Vagina (tissue), 2 donors: ENCODE data around the gene RFTN1.

ENCODE experiments used
- CTCF ChIP-seq, 3 experiments: fragments of 450-650 bp in 2 of 3; fragments of 200-600 bp in 1 of 3; sonication (generic) in 1 of 3; IDR thresholded peaks; one replicate each; pipeline ENCODE4 v1.5.1; 2017 to 2019; ENCODE audit warnings: antibody characterized with exemption in 3 of 3, mild to moderate bottlenecking in 2 of 3, moderate library complexity in 2 of 3
- POLR2A ChIP-seq, 2 donors: fragments of 450-650 bp; IDR thresholded peaks; one replicate each; pipeline ENCODE4 v1.6.1; 2017; ENCODE audit warnings: antibody characterized with exemption in 2 of 2, mild to moderate bottlenecking in 2 of 2, moderate library complexity in 2 of 2

- TF ChIP-seq CTCF (IDR thresholded peaks at IDR 0.05), result no peak
- no peak for TF ChIP-seq POLR2A (IDR thresholded peaks at IDR 0.05)
Observed at GRCh38 chr3:16347548-16347947, 166.0 kb downstream of the RFTN1 start.
